Heart left ventricle (tissue), 16 donors: ENCODE measurements around the gene KCNQ2. TPM values are rescaled to one million over a fixed set of nuclear protein-coding genes. Genes with fewer than 3 reads are reported as not detected.
A peak's percentile ranks its signal among the peaks of the same experiment; 100 is the strongest.

Experiments
- ATAC-seq, 4 donors: fragments of 200-7000 bp; cut with Tn5 transposase; one replicate each; pipeline ENCODE4 v1.9.1; 2020 to 2022; ENCODE audit warnings: moderate library complexity in 4 of 4, mild to moderate bottlenecking in 3 of 4, moderate number of reproducible peaks in 1 of 4
- DNase-seq, 5 donors: peaks; one replicate each; pipeline ENCODE4 v3.0.0-alpha.2; 2020
- H3K27ac ChIP-seq, 12 donors: fragments of 200-600 bp; sonication (generic) in 4 of 12; one replicate each; pipeline versions ENCODE4 v1.5.0 to v1.8.0; 2016 to 2022; ENCODE audit warnings: mild to moderate bottlenecking in 2 of 12
- H3K27me3 ChIP-seq, 9 donors: fragments of 200-600 bp; sonication (generic) in 2 of 9; one replicate each; pipeline versions ENCODE4 v1.5.1 to v1.8.0; 2016 to 2022; ENCODE audit warnings: mild to moderate bottlenecking in 3 of 9
- H3K36me3 ChIP-seq, 9 donors: fragments of 200-600 bp; sonication (generic) in 2 of 9; one replicate each; pipeline versions ENCODE4 v1.5.0 to v1.8.0; 2018 to 2022; ENCODE audit warnings: mild to moderate bottlenecking in 2 of 9
- H3K4me1 ChIP-seq, 12 donors: fragments of 200-600 bp; sonication (generic) in 4 of 12; one replicate each; pipeline versions ENCODE4 v1.5.0 to v1.8.0; 2016 to 2022; ENCODE audit warnings: mild to moderate bottlenecking in 3 of 12
- H3K4me3 ChIP-seq, 12 donors: fragments of 200-600 bp; sonication (generic) in 4 of 12; one replicate each; pipeline versions ENCODE4 v1.5.0 to v1.8.0; 2017 to 2022; ENCODE audit warnings: mild to moderate bottlenecking in 9 of 12, moderate library complexity in 4 of 12
- H3K9me3 ChIP-seq, 12 donors: fragments of 200-600 bp; sonication (generic) in 4 of 12; one replicate each; pipeline versions ENCODE4 v1.5.0 to v1.8.0; 2016 to 2022; ENCODE audit warnings: mild to moderate bottlenecking in 1 of 12
- POLR2A ChIP-seq, 2 donors: fragments of 450-650 bp; IDR thresholded peaks; one replicate each; pipeline ENCODE4 v1.6.1; 2017; ENCODE audit warnings: antibody characterized with exemption in 2 of 2, mild to moderate bottlenecking in 2 of 2, moderate library complexity in 2 of 2
- WGBS, 4 donors: extraction: QIAGEN DNeasy Blood & Tissue Kit in 2 of 4; methylation state at CpG; one replicate each; pipeline versions ENCODE4 v1.1.5 to v1.1.7; 2013 to 2018; 5-methylcytosine and 5-hydroxymethylcytosine counted together
- intact Hi-C, 10 donors: fragments of 100-400 bp; cut with DNase I; formaldehyde crosslinking; loops; one replicate each; pipeline versions ENCODE4 v1.11.1 to v1.14.2; 2022
- polyA plus RNA-seq, 2 donors: library from polyadenylated mRNA; stranded (reverse); fragments of 200-250 nt; gene quantifications; one replicate each; pipeline ENCODE4 v1.2.3, GENCODE V29; 2013
- total RNA-seq, 9 donors: library from RNA; depleted of rRNA in 2 of 9; stranded (reverse); fragments of >200 nt in 2 of 9; fragmentation: NEBNext Ultra II Directional in 3 of 9; extraction: Animal tissue kit (Norgen Biotek cat#: 25700) in 3 of 9; gene quantifications; one replicate each; pipeline versions ENCODE4 v1.1.0 to v1.2.4, GENCODE V29; 2016 to 2023
- TF ChIP-seq, protein P1 (sequence below), 12 donors: fragments of 200-600 bp; sonication (generic) in 4 of 12; IDR thresholded peaks; one replicate each; pipeline versions ENCODE4 v1.5.0 to v1.8.0; 2018 to 2022; ENCODE audit warnings: antibody characterized with exemption in 12 of 12, mild to moderate bottlenecking in 5 of 12
- donor health status: ischemic (EF 13 %, LVEDD 7.1; RV severe dilation, severe dysfunction).
- donor health status: healthy with polysubstance abuse.
- donor health status: DM: no; HTN: yes; CAD: no.
- donor health status: DM: no; HTN: no; CAD: no.
- donor health status: ischemic (EF 25% LVEDD 6.9; RV normal size, moderate dysfunction).
- donor health status: ischemic (EF 25% LVEDD 5.7; RV mildly dilated, moderate dysfunction).
- donor health status: healthy.
- donor health status: DM: yes; HTN: yes; CAD: no.
- donor health status: ischemic (EF 35%, LVEDD 5.7; RV mildly dilated, moderate dysfunction).
- donor health status: nonischemic (EF 11% LVEDD 7.7; RV severe dilation, severe dysfunction).
- donor health status: DM: yes; HTN: yes; CAD: no.
- donor health status: PGD.
- donor health status: ischemic (EF 29% LVEDD 5.4; RV normal size, mild dysfunction).
- donor health status: nonischemic (EF 23%, LVEDD 6.1; RV moderate dilation, normal function).

The KCNQ2 gene
- total and polyA plus RNA-seq, 11 donors = 0.06 to 2.6 (median 0.65) TPM; not detected in 7

DNA sequence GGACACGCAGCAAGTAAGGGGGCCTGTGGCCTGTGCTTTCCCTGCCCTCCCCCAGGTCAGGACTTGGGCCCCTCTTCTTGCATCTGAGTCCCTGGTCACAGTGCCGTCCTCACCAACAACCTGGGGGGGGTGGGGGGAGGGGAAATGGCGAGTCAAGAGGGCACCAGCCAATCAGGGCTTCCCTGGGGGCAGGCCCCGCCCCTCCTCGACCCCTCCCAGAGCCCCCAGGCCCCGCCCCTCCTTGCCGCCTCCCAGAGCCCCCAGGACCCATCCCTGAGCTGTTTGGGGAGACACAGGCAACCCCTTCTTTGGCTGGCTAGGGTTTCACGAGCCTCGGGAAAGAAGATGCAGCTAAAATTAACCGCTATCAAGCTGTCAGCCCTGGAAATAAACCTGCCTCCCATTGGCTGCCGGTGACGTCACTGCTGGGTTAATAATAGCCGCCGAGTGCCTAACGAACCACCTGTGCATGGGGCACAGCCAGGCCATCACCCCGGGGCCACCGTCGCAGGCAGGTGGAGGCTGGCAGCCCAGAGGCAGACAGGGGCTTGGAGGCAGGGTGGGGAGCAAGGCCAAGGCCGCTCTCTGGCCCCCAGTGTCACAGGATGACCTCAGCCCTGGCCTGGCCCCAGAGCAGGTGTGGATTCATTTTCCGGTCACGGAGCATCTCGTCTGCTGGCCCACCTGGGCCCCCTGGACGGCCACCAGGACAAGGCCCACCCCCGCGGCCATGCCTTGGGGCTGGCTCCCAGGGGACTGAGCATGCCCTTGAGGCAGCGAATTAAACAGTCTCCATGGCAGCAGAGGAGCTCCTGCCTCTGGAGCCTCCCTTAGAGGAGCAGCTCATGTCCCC lies 29.6 kb upstream of the KCNQ2 start:
- whole genome bisulfite sequencing, 4 donors = 12 to 14% (median 13%) methylated on average over 16 to 26 of the region's 26 CpGs
- Histone ChIP-seq H3K36me3 (no peaks in the 10 kb centered on the region), H3K4me3 (no peak overlapping the region), H3K27ac (peak overlapping the region; percentile 30 to 100 (median 92)), H3K4me1 (peaks cover 0 to 48% (median 17%) of the 10 kb centered on the region in 12 donors), H3K27me3 (peaks cover 0 to 41% (median 18%) of the 10 kb centered on the region in 9 donors), H3K9me3 (peaks cover 0 to 19% (median 3%) of the 10 kb centered on the region in 12 donors)
- TF ChIP-seq POLR2A (IDR thresholded peaks at IDR 0.05) = peak in 1 of 2 donors; percentile 14
- TF ChIP-seq, protein P1, sequence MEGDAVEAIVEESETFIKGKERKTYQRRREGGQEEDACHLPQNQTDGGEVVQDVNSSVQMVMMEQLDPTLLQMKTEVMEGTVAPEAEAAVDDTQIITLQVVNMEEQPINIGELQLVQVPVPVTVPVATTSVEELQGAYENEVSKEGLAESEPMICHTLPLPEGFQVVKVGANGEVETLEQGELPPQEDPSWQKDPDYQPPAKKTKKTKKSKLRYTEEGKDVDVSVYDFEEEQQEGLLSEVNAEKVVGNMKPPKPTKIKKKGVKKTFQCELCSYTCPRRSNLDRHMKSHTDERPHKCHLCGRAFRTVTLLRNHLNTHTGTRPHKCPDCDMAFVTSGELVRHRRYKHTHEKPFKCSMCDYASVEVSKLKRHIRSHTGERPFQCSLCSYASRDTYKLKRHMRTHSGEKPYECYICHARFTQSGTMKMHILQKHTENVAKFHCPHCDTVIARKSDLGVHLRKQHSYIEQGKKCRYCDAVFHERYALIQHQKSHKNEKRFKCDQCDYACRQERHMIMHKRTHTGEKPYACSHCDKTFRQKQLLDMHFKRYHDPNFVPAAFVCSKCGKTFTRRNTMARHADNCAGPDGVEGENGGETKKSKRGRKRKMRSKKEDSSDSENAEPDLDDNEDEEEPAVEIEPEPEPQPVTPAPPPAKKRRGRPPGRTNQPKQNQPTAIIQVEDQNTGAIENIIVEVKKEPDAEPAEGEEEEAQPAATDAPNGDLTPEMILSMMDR (IDR thresholded peaks at IDR 0.05) = no peak
- ATAC-seq = peak; percentile 31 to 71 (median 52)
- intact Hi-C loops = no loop called here
- DNase-seq = peak in 4 of 5 donors; percentile 81 to 90 (median 88)

DNA sequence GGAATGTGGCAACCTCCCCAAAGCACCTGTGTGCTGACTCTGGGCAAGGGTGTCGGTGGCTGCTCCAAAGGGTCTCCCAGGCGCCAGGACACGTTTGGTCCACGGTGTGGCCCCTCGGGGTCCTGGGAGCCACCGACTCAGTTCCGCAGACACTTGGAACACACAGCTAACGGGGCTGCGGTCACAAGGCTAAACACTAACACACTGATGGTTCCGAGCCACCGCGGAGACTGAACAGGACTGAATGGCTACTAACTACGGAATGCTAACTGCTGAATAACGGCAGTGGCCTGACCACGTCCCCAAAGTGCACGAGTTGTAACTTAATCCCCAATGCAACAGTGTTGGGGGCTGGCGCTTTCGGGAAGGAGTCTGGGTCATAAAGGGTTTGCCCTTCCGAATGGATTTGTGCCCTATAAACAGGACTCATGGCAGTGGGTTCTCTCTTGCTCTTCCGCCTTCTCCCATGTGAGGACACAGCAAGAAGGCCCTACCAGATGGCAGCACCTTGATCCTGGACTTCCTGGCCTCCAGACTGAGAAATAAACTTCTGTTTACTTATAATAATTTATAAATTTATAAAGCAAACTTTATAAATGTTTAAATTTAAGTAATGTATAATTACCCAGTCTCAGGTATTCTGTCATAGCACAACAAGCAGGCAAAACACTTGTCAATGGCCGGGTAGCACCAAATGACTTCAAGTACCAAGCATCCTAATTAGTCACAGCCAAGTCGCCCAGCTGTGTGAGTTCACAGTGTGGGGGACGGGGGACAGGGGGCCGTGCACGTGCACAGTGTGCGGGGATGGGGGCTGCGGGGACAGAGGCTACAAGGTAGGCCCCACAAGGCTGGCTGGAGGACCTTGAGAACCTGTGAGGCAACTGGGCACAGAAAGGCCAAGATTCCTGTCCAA lies 28.7 kb upstream of the KCNQ2 start:
- Histone ChIP-seq H3K27ac (peak overlapping the region; percentile 30 to 100 (median 92)), H3K36me3 (no peaks in the 10 kb centered on the region), H3K9me3 (peaks cover 0 to 19% (median 3%) of the 10 kb centered on the region in 12 donors), H3K27me3 (peaks cover 0 to 41% (median 18%) of the 10 kb centered on the region in 9 donors), H3K4me1 (peaks cover 2 to 55% (median 20%) of the 10 kb centered on the region in 12 donors), H3K4me3 (no peak overlapping the region)
- peak in 4 of 5 donors; percentile 14 to 51 (median 24) for DNase-seq
- intact Hi-C loops = no loop called here
- TF ChIP-seq, protein P1 (IDR thresholded peaks at IDR 0.05) = no peak
- ATAC-seq = no peak
- 59 to 68% (median 67%) methylated on average over 24 to 27 of the region's 27 CpGs for WGBS, 4 donors

DNA sequence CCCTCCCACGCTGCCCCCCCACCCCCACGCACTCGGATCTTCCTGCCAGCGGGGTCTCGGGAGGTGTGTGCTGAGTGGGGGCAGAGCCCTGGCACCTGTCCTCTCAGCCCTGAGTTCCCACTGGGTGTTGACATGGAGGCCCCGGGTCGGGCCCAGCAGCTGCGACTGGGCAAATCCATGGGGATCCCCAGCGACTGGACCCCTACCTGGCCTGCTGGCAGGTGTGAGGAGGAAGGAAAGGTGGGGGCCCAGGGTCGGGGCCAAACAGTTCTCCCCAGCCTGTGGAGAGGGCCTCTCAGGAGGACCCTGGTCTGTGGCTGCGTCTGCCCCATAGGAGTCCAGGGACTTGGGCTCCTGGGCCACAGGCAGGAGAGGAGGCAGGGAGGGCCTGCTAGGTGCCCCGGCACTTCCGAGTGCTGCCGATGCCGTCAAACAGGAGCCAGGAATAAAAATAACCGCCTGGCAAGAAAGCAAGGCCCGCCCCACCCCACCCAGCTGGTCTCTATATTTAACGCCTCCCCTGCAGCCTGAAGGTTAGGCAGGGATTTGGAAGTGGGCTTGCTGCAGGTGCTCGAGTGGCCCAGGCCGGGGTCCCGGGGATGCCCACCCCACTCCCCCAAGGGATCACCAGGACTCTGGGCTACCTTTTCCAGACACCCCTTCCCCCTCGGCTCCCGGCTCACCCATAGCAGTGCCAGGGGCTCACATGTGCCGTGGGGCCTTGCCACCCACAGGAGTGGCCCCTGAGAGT lies 27.9 kb upstream of the KCNQ2 start:
- DNase-seq (peak; percentile 59 to 77 (median 63)), ATAC-seq (peak; percentile 16 to 60 (median 39))
- Histone ChIP-seq H3K9me3 (peaks cover 0 to 14% (median under 1%) of the 10 kb centered on the region in 12 donors), H3K4me1 (peaks cover 2 to 63% (median 28%) of the 10 kb centered on the region in 12 donors), H3K4me3 (peak overlapping the region in 2 of 12 donors; percentile 0 to 26), H3K27me3 (peaks cover 0 to 41% (median 18%) of the 10 kb centered on the region in 9 donors), H3K27ac (peak overlapping the region; percentile 31 to 100 (median 92)), H3K36me3 (peaks cover 0 to 7% (median 0%) of the 10 kb centered on the region in 9 donors)
- intact Hi-C loops = no loop called here
- peak; percentile 15 to 39 for TF ChIP-seq POLR2A (IDR thresholded peaks at IDR 0.05)
- TF ChIP-seq, protein P1 (IDR thresholded peaks at IDR 0.05) = no peak
- 44 to 47% (median 45%) methylated on average over 8 to 24 of the region's 24 CpGs for WGBS, 4 donors
